ENCODE results near the gene AGA.

GRCh38 chr4:177404986-177405385 is 37.3 kb downstream of the AGA start:
- TF ChIP-seq YY1 (IDR thresholded peaks at IDR 0.05; ENCODE audit: low read depth, low read length) (no peak), RELB (IDR thresholded peaks at IDR 0.05; ENCODE audit: low read depth) (no peak), CTCF (IDR thresholded peaks at IDR 0.05 in 2 of 3, conservative IDR thresholded peaks at IDR 0.05 in 1 of 3; ENCODE audit: control insufficient read depth in 2 of 3, extremely low read depth in 1 of 3, insufficient read depth in 1 of 3, low read depth in 3 of 3, low read length in 3 of 3) (no peak), SMC3 (IDR thresholded peaks at IDR 0.05; ENCODE audit: borderline replicate concordance, low read length) (no peak), ZNF24 (IDR thresholded peaks at IDR 0.05) (no peak), EGR1 (IDR thresholded peaks at IDR 0.05; ENCODE audit: borderline replicate concordance in 1 of 2, low read depth in 2 of 2, low read length in 2 of 2) (no peak), POLR2AphosphoS5 (IDR thresholded peaks at IDR 0.05; ENCODE audit: low read length) (no peak)
